Choroid plexus epithelial cell (primary cell): ENCODE data around the gene MYBL2.

Experiments used
- DNase-seq: peaks from one replicate; pipeline ENCODE4 v3.0.0-alpha.2; 2010; ENCODE audit warnings: low read depth
- H3K4me3 ChIP-seq: 2 replicates; pipeline ENCODE4 v1.5.1; 2011; ENCODE audit warnings: low read depth, mild to moderate bottlenecking, control low read depth, low read length, moderate library complexity
- CTCF ChIP-seq: conservative IDR thresholded peaks from 2 replicates; pipeline ENCODE4 v1.5.1; 2011; ENCODE audit warnings: low read depth, mild to moderate bottlenecking, control low read depth, inconsistent platforms, low read length, moderate library complexity

Gene MYBL2

GRCh38 chr20:43762911-43763310, 96.0 kb downstream of the MYBL2 start:
- no peak overlapping the region for H3K4me3 ChIP-seq
- DNase-seq: no peak
- no peak for TF ChIP-seq CTCF

GRCh38 chr20:43765916-43766315, 99.0 kb downstream of the MYBL2 start:
- DNase-seq: no peak
- H3K4me3 ChIP-seq: no peak overlapping the region
- no peak for TF ChIP-seq CTCF
